Limb (tissue), 2 donors: ENCODE measurements around the gene SP9.

ENCODE experiments used
- DNase-seq, 2 donors: peaks; one replicate each; pipeline ENCODE4 v3.0.0-alpha.2; 2016; ENCODE audit errors: extremely low spot score in 2 of 2

The SP9 gene

DNA sequence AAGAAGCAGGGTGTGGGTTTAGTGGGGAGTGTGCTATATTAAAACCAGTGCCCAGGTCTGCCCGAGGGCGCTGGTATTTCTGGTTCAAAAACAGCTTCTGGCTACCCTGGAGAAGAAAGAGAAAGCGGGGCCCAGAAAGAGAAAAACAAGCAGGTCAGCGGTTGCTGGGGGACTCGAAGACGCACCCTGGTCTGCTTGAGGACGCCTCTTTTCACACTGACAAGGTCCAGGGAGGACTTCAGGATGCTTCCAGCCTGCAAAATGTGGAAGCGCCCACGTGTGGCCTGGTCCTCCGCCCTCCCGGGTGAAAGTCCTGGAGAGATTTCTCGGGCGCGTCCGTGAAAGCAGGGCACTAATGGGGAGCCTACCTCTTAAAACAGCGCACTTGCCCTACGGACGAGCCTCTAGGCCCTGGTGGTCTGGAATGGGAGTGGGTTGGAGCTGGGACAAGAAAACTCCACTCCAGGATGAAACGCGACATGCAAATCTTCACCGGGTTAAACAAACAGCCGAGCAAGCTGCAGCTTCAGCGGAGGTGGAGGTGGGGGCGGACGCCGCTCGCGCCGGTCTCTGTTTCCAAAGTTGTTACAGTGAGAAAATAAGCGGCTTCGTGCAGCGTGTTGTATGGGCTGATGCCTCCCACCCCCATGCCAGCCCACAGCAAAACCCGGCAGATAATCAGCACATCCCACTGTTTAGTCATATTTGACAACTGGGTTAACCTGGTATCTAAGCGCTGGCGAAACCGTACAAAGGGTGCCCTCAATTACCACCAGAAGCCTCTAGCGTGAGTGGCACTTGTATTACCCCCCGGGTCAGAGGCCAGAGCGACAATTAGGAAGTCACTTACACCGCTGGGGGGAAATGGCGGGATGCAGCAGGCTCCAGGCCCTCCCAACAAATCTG lies 1.1 kb upstream of the SP9 start:
- DNase-seq = peak in 1 of 2 donors; percentile 50

- DNase-seq = peak in 1 of 2 donors; percentile 37
Observed at GRCh38 chr2:174334278-174334715, 457 bp upstream of the SP9 start.

DNA sequence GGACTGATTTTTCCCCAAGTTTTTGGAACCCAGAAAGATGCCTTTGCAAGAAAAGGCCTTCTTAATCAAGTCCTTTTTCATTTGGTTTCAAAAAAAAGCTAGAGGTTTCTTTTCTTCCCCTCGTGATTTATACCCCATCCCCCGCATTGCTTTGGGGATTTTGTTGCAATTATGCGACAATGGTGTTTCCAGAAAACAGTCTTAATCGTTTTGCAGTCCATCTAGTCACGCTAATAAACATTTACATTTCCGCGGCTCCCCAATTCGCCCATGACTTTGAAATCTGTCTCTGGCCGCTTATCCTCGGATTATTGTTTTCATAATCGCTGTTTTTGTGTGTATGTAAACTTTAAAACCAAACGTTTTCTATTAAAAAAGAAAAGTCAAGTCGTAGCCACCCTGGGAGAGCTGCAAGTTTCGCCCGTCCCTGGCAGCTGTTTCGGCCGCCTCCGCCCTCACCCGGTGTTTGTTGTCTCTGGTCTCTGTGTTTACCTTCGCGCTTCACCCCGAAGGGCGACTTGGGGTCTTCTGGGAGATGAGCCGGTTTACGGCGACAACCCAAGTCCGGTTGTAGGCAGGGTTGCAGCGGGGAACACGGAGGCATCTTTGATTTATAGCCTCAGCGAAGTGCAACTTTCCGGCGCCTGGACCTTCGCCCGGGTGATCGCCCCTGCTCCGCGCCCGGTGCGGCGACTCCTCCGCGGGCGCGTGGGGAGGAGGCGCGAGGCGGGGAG lies 667 bp downstream of the SP9 start:
- DNase-seq = peak in 1 of 2 donors; percentile 58

DNA sequence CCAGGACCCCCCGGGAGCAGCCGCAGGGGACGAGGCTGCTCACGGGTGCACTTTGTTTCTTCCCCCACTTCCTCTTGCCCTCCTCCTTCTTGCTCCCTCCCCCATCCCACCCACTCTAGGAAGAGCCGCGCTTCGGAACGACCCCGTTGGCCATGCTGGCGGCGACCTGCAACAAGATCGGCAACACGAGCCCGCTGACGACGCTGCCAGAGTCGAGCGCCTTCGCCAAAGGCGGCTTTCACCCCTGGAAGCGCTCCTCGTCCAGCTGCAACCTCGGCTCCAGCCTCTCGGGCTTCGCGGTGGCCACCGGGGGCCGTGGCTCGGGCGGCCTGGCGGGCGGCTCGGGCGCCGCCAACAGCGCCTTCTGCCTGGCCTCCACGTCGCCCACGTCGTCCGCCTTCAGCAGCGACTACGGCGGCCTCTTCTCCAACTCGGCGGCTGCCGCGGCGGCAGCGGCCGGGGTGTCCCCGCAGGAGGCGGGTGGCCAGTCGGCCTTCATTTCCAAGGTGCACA lies 1.3 kb downstream of the SP9 start:
- peak in 1 of 2 donors; percentile 65 for DNase-seq

- peak in 1 of 2 donors; percentile 69 for DNase-seq
Observed at GRCh38 chr2:174336501-174337336, 2.0 kb downstream of the SP9 start.

DNA sequence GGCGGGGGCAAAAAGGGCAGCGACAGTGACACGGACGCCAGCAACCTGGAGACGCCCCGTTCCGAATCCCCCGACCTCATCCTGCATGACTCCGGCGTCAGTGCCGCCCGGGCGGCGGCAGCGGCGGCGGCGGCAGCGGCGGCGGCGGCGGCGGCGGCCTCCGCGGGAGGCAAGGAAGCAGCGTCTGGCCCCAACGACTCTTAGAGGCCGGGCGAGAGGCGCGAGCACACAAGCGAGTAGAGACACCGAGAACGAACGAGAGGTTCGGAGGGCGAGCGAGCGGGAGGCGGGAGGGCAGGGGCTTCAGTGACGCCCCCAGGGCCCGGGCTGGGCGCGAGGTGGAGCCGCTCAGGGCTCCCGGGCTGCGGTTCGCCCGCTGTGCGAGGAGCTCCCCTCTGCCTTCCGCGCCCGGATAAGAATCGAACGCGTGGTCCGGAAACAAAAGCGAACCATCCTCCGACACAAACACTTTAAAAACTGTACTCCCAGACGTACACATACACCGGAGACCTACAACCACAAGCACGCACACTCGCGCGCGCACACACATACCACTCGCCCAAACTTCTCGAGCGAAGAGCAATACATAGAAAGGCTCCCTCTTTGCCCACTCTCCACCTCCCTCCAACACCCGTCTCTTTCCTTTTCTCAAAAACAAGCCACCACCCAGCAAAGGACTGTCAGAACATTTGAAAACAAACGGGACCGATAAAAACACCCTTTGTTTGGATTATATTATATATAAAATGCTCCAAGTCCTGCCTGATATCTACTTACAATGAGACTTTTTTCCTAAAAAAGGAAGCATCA lies 2.8 kb downstream of the SP9 start:
- peak in 1 of 2 donors; percentile 73 for DNase-seq

DNA sequence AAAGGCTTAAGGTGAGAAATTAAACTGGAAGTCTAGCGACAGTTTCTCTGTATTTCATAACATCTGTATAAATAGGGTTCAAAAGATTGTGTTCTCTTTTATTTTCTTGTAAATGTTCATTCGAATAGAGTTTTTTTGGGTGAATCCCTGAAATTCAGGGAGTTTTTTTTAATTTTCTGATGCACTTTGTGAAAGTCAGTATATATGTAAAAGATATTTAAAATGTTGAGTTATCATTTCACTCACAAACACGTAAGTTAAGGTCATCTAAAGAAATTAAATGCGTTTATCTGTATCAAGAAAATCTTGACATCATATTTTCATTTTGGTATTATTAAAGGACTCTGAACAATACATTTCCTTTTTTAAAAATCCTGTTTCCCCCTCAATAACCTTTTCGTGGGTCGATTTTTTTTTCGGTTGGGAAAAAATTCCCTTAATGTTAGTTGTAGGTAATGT lies 3.4 kb downstream of the SP9 start:
- no peak for DNase-seq

- peak in 1 of 2 donors; percentile 54 for DNase-seq
Observed at GRCh38 chr2:174338671-174339560, 4.2 kb downstream of the SP9 start.

- no peak for DNase-seq
Observed at GRCh38 chr2:174339561-174340399, 5.0 kb downstream of the SP9 start.

GRCh38 chr2:174340400-174341292 lies 5.9 kb downstream of the SP9 start:
- DNase-seq = peak in 1 of 2 donors; percentile 64

DNA sequence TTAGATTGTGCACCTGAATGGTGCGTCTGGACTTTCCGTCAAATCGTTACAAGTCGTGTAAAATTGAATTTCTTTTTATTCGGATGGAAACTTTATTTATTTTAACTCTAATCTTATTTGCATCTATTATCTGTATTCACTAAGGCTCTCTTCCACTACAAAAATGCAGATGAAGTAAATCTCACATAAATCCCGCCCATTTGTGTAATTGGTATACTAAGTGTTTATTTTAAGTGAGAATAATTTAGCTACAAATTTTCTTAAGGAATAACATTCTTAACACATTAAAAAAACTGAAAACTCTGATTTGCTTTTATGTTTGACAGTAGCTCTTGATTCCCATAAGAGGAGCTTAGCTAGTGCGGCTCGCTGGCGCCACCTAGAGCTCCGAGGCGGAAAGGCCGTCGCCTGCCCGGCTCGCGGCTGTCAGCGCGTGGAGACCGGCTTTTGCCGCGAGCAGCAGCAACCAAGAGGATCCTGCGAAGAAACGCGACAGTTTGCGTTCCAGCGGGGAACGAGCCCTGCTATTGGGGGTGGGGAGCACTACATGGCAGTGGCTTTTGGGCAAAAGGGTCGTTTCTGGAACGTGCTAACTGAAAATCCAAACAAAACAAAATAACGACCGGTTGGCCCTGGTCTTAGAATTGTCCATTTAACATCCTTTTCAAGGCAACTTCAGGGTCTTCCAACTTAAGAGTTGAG lies 6.7 kb downstream of the SP9 start:
- peak; percentile 88 to 94 for DNase-seq

DNA sequence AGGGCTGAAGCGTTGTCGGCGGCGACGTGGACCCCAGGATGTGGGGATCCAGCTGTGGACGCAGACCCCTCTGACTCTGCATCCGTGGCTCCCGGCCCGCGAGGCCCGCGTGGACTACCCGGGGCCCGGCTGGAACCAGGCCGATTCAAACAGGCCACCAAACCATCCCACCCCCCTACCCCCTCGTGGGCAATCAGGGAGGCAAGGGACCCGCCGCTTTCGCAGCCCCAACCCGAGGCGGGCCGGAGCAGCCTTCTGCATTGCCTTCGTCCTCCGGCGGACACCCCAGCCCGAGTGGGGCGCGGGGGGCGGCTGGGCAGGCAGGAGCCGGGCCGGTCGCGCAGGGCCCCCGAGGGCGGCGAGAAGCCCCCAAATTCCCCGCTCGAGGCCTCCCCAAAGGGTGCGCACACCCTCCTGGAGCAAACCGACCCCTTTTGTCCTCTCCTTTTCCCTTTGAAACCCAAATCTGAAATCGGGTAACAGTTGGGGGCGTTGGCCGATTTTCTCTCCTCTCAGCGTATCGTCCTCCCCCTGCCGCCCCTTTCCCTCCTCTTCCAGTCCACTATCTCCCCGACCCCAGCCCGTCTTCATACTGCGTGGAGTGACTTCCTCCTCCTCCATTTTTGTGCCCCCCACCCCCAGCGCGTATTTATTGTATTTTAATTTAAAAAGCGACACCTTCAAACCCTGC lies 7.4 kb downstream of the SP9 start:
- DNase-seq = peak in 1 of 2 donors; percentile 64

GRCh38 chr2:174342686-174343342 lies 8.1 kb downstream of the SP9 start:
- peak in 1 of 2 donors; percentile 52 for DNase-seq

GRCh38 chr2:174343343-174343622 lies 8.5 kb downstream of the SP9 start:
- DNase-seq = peak in 1 of 2 donors; percentile 48

- DNase-seq = peak in 1 of 2 donors; percentile 42
Observed at GRCh38 chr2:174343623-174344455, 9.1 kb downstream of the SP9 start.
